ENCODE results near the gene NDFIP1.

NDFIP1 gene

DNA sequence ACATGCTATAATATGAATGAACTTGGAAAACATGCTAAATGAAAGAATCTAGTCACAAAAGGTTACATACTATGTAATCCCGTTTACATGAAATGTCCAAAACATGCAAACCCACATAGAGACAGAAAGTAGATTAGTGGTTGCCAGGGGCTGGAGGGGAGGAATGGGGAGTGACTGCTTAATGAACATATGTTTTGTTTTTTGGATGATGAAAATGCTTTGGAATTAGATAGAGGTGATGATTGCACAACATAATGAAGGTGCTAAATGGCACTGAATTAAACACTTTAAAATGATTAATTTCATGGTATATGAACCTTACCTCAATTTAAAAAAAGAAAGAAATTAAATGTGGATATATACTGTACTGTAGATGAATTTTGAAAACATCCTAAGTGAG lies 17.6 kb upstream of the NDFIP1 start:
- no peak for DNase-seq (ENCODE audit: extremely low read depth in 1 of 2, low read depth in 1 of 2)

DNA sequence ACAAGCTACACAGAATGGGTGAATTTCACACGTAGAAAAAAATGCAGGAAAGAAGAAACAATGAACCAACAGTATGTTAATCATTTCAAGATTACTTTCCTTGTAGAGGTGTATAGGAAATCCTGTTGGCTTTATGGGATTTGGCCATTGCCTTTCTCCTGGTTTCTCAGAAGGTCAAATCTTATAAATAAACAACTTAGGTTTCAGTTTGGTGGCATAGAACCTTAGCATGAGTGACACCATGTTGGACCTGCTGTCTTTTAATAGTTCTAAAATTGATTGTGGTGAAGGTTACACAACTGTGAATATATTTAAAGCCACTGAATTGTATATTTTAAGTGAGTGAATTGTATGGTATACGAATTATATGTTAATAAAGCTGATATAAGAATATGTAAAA lies 16.7 kb upstream of the NDFIP1 start:
- DNase-seq (ENCODE audit: extremely low read depth in 1 of 2, low read depth in 1 of 2): no peak

DNA sequence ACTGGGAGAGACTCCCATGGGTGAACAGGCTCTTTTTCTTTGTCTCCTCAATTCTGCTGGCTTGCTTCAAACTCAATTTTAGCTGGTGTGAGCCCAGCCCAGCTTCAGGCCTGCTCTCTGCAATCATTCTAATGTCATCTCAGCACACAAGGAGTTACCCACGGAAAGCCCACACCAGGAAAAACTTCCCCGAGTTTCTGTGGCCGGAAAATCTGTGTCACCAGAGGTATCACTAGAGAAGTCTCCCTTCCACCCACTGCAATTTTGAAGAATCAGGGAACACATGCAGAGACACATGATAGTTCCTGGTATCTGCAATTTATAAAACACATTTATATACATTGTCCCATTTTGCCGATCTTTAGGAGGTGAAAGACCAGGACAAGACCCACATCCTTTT lies 13.5 kb upstream of the NDFIP1 start:
- peak; percentile 46 to 55 for DNase-seq (ENCODE audit: extremely low read depth in 1 of 2, low read depth in 1 of 2)

DNA sequence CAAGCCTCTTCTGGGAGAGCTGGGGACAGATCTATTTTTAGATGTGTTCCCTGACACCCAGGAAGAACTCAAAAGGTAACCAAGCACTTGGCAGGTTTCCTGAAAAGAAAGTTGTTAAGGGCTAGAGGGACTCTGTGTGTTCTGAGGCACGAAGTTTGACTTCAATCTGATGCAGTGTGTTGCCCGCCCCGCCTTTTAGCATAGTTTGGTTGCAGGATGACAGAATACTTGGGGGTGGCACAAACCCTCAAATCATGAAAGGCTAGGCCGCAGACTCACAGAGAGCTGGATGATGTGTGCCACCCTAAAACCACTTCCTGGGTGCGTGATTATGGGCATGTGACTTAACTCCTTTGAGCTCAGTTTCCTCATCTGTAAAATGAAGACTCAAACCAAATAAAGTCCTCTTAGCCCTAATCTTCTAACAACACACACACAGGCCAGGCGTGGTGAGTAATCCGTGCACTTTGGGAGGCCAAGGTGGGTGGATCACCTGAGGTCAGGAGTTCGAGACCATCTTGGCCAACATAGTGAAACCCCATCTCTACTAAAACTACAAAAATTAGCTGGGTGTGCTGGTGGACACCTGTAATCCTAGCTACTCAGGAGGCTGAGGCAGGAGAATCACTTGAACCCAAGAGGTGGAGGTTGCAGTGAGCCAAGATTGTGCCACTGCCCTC lies 12.8 kb upstream of the NDFIP1 start:
- DNase-seq (ENCODE audit: extremely low read depth in 1 of 2, low read depth in 1 of 2): peak; percentile 58 to 86

DNA sequence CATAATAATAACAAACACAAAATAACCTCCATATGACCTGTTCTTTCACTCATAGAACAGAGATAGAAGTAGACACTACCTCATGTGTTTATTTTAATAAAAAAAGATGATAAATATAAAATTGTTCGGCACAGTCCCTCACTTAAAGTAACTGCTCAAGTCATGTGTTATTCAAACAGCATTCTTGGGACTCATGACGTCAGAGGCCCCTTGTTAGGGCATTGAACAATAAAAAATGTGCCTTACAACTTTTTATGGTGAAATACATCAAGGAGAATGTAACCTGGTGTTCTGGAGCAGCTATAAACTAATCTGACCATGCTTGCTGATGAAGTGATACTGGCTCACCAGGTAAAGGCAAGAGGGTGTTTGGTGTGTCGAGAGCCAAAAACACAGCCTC lies 12.2 kb upstream of the NDFIP1 start:
- DNase-seq (ENCODE audit: extremely low read depth in 1 of 2, low read depth in 1 of 2): no peak

DNA sequence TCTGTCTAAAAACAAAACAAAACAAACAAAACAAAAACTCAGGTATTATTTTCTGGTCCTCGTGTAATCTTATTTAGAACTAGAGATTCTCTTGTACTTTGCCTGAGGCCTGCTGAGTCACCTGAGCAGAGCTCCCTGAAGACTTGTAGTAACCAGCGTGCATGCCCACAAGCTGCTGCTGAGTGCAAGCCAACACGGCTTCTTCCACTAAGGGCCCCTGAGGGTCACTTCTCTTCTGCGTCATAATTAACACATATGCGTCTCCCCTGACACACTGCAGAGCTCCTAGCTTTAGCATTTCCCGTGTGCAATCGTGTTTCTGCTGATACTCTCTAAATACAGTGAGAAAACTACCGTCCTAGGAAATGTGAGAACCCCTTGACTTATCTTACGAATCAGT lies 10.9 kb upstream of the NDFIP1 start:
- DNase-seq (ENCODE audit: extremely low read depth in 1 of 2, low read depth in 1 of 2): no peak

DNA sequence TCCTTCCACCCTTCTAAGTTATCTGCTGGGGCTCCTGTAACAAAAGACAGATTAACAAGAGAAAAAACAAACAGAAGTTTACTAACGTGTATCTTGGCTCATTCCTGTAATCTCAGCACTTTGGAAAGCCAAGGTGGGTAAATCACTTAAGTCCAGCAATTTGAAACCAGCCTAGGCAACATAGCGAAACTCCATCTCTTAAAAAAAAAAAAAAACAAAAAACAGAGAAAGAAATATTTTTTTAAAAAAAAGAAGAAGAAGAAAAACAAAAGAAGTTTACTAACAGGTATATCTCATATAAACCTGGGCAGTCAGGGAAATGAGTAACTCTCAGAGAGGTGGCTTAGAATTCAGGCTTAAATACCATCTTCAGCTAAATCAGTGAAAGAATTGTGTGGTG lies 10.3 kb upstream of the NDFIP1 start:
- DNase-seq (ENCODE audit: extremely low read depth in 1 of 2, low read depth in 1 of 2): no peak

DNA sequence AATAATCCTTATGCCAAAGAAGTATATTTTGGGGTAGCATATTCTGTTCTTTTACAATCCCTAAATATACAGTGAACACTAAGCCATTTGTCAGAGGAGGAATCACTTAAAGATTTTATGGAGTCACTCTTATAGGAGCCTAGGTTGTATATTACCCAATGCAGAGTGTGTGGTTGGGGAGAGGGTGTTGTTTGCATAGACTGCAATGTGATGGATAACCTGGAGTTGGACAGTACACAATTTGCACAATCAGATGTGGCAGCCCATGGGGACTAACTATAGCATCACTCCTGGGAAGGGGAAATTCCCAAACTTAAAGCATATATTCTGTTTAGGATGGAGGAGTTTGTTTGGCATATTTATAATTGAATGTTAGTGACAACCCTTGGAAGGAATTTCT lies 9.6 kb upstream of the NDFIP1 start:
- no peak for DNase-seq (ENCODE audit: extremely low read depth in 1 of 2, low read depth in 1 of 2)

DNA sequence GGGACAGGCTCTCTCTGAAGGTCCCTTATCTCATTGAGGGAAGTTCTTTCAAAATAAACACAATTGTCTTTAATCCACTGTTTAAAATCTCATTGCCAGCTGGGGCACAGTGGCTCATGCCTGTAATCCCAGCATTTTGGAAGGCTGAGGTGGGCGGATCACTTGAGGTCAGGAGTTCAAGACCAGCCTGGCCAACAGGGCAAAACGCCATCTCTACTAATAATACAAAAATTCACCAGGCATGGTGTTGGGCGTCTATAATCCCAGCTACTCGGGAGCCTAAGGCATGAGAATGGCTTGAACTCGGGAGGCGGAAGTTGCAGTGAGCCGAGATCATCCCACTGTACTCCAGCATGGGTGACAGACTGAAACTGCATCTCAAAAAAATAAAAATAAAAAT lies 8.3 kb upstream of the NDFIP1 start:
- no peak for DNase-seq (ENCODE audit: extremely low read depth in 1 of 2, low read depth in 1 of 2)

DNA sequence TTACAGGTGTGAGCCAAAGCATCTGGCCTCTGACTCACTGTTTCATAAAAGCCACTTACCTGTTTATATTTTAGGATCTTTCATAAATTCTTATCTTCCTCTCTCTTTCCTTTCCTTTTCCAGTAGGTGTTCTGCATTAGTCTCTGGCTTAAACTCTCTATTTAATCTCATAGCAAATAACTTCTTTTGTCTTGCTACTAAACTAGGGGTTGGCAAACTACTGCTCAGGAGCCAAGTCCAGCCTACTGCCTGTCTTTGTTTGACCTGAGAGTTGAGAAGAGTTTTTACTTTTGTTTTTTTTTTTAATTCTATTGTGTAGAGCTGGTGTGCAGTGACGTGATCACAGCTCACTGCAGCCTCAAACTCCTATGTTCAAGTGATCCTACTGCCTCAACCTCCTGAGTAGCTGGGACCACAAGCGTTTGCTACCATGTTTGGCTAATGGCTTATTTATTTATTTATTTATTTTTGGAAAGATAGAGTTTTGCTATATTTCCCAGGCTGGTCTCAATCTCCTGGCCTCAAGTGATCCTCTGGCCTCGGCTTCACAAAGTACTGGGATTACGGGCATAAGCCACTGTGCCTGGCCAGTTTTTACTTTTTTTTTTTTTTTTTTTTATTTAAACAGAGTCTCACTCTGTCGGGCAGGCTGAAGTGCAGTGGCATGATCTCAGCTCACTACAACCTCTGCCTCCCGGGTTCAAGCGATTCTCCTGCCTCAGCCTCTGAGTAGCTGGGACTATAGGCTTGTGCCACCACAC lies 5.4 kb upstream of the NDFIP1 start:
- DNase-seq (ENCODE audit: extremely low read depth in 1 of 2, low read depth in 1 of 2): no peak

DNA sequence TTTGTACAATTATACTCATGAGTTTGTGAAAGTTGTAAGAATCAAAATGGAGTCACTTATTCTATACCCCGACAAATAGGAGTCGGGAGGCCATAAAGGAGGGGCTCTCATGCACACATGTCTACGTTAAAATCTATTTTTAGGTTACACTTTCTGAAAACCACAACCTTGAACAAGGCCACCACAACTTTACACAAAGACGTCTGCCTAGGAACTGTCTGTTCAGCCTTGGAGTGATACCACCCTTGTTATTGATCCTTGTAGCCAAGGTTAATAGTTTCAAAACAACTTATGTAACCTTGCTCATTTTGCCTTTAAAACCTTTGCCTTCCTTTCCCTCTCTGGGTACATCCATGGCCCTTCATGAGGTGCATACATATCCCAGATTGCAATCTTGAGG lies 4.1 kb upstream of the NDFIP1 start:
- DNase-seq (ENCODE audit: extremely low read depth in 1 of 2, low read depth in 1 of 2): no peak

DNA sequence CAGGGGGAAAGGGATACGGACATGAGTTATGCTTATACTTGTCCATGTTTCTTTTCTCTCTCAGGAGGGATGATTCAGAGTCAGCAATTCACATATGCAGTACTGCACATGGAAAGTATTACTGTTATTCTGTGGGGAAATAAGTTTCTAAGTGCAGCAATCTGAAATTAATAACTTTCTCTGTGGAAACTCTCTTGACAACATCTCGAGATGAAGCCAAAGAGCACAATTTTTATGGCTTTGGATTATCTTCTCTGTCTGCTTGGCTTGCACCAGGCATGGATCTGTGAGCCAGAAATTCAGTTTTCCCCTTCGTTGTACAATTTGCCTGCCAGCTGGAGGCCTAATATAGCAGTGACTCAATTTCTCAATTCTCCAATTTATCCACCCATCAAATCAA lies 2.5 kb upstream of the NDFIP1 start:
- no peak for DNase-seq (ENCODE audit: extremely low read depth in 1 of 2, low read depth in 1 of 2)

DNA sequence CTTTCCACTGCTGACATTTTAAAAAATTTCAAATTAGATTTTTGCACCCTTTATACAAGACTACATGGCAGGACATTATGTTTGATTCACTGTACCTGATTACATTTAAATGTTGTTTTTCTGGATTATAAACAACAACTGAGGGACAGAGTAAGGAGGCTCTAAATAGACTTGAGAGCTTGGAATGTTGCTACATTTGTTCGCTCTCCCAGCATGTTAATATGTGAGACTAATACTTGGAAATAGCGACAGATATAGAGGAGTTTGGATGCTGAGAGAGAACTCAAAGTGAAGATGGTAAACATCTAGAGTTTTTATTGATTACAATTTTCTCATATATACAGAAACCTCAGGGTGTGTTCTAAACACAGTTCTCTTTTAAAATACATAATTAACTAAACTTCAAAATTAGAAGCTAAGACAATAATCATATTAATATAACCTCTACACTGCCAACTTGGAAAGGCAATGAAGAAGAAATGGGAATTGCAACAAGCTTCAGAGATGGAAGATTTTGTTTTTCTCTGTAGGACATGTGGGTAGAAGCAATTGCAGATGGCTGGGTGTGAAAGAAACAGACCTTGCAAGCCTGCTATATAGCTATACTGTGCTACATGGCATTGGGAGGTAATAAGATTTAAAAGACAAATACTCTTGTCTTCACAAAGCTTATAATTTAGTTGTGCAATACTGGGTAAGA lies 1.4 kb upstream of the NDFIP1 start:
- no peak for DNase-seq (ENCODE audit: extremely low read depth in 1 of 2, low read depth in 1 of 2)

DNA sequence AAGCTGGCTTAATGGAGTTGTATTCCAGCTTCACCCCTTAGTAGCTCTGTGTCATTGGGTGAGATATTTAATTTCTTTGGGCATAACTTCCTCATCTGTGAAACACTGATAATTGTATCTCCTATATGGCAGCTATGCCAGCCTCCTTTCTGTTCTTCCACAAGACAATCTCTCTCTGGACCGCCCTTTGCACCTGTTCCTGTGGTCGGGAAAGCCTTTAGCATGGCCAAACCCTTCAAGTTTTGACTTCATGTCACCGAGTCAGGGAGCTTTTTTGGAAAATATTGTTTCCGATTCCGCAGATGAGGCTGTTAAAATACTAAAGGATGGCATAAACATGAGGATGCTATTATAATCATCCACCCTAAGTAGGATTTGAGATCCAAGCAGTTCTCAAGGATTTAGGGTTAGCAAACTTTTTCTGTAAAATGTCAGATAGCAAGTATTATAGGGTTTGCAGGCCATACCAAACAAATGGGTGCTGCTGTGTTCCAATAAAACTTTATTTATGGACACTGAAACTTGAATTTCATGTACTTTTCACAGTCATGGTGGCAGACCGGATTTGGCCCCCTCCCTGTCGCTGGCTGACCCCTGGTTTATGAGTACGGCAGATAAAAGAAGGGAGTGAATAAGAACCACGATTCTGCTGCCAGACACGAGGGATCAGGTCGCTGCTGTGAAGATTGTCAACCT lies 695 bp upstream of the NDFIP1 start:
- no peak for DNase-seq (ENCODE audit: extremely low read depth in 1 of 2, low read depth in 1 of 2)

DNA sequence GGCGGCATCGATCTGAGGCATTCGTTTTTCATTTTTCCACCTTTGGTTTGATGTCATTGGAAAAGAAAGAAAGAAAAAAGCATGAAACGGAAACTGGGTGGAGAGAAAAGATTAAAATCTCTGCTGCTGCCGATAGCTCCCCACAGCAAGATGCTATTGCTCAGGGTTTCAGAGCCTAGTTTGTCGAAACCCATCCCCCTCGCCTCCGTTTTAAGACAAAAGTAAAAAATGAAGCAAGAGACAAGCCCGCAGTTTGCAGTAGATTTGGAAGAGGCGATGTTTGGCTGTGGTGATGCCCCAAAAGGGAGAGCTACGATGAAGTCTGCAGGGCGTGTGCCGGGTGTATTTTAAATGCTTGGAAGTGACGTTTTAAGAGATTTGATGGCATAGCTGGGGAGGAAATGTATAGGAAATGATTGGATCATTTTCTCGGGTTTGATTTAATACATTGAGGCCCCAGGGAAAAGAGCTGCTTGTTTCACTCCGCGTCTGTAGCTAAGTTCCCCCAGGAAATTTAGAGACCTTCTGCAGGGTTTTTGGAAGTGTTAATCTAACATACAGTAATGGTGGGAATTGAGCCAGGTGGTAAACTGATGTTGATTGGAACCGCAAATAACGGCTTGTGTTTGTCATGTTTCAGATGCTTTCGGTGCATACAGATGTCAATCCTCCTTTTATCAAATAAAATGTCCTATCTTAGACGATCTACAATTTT lies 909 bp downstream of the NDFIP1 start:
- DNase-seq (ENCODE audit: extremely low read depth in 1 of 2, low read depth in 1 of 2): peak in 1 of 2 donors; percentile 65

DNA sequence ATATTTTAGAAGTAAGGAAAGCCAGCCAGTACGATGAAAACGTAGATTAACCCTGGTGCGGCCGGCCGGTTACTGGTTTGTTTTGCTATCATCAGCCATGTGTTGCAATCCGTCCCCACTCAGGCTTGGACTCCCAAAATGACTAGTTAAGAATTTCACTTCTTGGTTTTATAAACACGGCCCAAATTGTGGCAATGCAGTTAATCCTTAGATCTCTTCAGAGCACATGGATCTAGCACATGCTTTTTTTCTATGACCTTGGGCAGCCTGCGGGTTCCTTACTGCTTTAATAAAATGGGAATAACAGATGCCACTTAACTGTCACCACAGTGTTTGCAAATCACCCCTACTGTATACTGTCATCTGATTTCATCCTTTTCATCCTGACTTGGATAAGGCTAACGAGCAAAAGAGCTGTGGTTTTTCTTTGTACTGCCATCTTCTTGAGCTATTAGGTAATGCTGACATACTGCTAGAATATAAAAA lies 1.5 kb downstream of the NDFIP1 start:
- DNase-seq (ENCODE audit: extremely low read depth in 1 of 2, low read depth in 1 of 2): no peak

DNA sequence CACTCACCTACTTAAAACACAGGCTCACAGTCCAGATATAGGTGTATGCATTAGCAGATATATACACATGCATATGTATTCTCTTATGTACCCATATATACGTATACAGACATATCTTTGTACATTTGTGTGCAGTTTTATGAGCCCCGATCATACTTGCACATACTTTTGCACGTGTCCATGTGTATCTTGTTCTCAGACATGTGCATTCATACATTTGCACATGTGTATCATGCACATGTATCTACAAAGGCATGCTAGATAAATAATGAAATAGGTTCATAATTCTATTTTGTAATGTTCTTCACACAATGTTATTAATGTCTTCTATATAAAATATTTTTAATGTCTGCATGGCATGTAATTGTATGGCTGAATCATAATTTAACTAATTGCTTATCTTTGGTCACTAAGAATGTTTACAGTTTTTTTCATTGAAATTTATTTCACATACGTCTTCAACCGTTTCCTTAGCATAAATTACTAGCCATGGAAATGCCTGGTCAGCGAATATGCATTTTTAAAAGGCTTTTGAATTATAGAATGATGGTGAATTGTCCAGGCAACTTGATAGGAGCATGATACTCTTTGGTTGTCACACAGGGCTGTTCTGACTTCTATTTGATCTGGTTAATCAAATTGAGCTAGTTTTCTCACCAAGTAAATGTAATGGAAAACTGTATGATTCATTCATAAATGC lies 2.6 kb downstream of the NDFIP1 start:
- no peak for DNase-seq (ENCODE audit: extremely low read depth in 1 of 2, low read depth in 1 of 2)

DNA sequence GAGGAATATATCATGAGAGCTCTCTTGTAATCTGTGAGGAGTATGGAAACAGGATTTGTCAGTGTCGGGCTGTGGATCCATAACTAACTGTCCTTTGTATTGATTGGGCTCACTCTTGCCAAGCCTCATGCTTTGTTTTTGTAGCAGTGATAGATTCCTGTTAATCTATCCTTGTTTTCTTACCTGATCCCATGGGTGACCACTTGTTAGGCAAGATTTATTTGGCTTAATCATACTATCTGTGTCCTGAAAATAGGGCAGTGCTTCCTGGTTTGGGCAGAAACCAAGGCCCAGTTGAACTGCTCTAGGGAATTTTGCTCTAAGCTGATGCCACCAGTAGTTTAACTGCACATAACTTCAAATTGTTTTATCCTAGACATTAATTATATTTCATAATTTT lies 6.1 kb downstream of the NDFIP1 start:
- DNase-seq (ENCODE audit: extremely low read depth in 1 of 2, low read depth in 1 of 2): no peak

DNA sequence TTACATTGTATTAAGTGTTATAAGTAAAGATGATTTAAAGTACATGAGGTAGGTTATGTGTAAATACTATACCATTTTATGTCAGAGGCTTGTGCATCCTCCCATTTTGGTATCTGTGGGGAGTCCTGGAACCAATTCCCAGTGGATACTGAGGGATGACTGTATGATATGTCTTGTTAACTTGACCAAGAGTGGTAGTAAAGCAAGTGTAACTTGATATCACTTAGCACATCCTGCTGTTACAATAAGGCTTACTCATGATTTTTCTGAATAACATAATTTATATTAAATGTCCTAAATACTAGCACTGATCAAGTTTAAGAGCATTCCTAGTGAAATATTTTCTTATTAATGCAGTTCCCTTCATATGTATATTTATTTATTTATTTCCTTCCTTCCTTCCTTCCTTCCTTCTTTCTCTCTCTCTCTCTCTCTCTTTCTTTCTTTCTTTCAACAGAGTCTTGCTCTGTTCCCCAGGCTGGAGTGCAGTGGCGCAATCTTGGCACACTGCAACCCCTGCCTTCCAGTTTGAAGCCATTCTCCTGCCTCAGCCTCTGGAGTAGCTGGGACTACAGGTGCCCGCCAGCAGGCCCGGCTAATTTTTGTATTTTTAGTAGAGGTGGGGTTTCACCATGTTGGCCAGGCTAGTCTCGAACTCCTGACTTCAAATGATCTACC lies 7.5 kb downstream of the NDFIP1 start:
- no peak for DNase-seq (ENCODE audit: extremely low read depth in 1 of 2, low read depth in 1 of 2)

All from stimulated activated CD8-positive, alpha-beta memory T cell treated with anti-CD3 and anti-CD28 coated beads, Interleukin-7, amount 100 ng/mL, for 48 hours (primary cell).